ENCODE data around the gene MLPH. TPM values are rescaled to one million over a fixed set of nuclear protein-coding genes. Genes with fewer than 3 reads are reported as not detected.

Gene MLPH
- total and polyA plus RNA-seq, 4 donors, result 1.6 to 25.9 (median 22.3) TPM

DNA sequence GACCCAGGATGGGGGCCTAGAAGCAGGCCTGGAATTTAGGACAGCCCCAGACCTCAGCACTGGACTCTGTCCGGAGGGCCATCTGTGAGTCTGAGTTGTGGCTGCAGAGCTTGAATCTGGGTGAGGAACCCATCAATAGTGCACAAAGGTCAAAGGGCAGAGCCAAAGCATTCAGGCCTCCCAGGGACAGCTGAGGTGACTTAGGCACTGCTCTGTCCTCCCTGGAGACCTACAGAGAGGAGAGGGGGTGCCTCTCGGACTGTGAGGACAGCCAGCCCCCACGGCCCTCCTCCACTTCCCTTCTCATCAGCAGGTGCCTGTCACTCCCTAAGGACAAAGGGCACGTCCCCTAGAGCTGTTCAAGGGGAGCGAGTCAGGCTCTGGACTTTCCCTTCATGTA is 54.2 kb downstream of the MLPH start:
- 45% methylated on average over 5 of the region's 5 CpGs for WGBS
- Histone ChIP-seq H3K4me3 (ENCODE audit: low read depth in 1 of 3, low read length in 3 of 3) (no peak overlapping the region), H3K27me3 (ENCODE audit: control insufficient read depth in 4 of 4, insufficient read depth in 4 of 4, low read length in 3 of 4) (no peaks in the 10 kb centered on the region), H3K9me3 (ENCODE audit: control insufficient read depth in 4 of 4, low read length in 3 of 4) (no peaks in the 10 kb centered on the region), H3K9ac (ENCODE audit: low read depth in 1 of 2, low read length in 2 of 2) (no peak overlapping the region), H3K27ac (ENCODE audit: low read depth in 1 of 2, low read length in 2 of 2) (peak overlapping the region; percentile 34 to 69), H3K36me3 (ENCODE audit: control insufficient read depth in 4 of 4, insufficient read depth in 3 of 4, low read depth in 1 of 4, low read length in 3 of 4) (peaks cover 0 to 4% (median under 1%) of the 10 kb centered on the region in 4 donors), H3K4me1 (ENCODE audit: control insufficient read depth in 4 of 4, insufficient read depth in 4 of 4, low read length in 3 of 4) (peaks cover 11 to 31% (median 22%) of the 10 kb centered on the region in 4 donors)
- DNase-seq (ENCODE audit: low spot score), result no peak
- TF ChIP-seq TAF1 (conservative IDR thresholded peaks at IDR 0.05) (no peak), RAD21 (IDR thresholded peaks at IDR 0.05) (peak in 1 of 2 donors; percentile 31), GABPA (IDR thresholded peaks at IDR 0.05 in 1 of 2, conservative IDR thresholded peaks at IDR 0.05 in 1 of 2) (no peak), NR2F2 (IDR thresholded peaks at IDR 0.05) (peak; percentile 83), YY1 (IDR thresholded peaks at IDR 0.05) (peak; percentile 54), ZBTB33 (IDR thresholded peaks at IDR 0.05) (no peak), HNF4G (IDR thresholded peaks at IDR 0.05) (peak; percentile 76), FOXA1 (IDR thresholded peaks at IDR 0.05) (peak; percentile 11), EGR1 (IDR thresholded peaks at IDR 0.05; ENCODE audit: low read depth in 2 of 2) (no peak), RXRA (IDR thresholded peaks at IDR 0.05) (peak; percentile 92), JUND (IDR thresholded peaks at IDR 0.05) (peak in 1 of 2 donors; percentile 45), HNF4A (conservative IDR thresholded peaks at IDR 0.05) (peak; percentile 89 to 93), SP1 (IDR thresholded peaks at IDR 0.05) (peak; percentile 72)
- TF ChIP-seq, protein P1, sequence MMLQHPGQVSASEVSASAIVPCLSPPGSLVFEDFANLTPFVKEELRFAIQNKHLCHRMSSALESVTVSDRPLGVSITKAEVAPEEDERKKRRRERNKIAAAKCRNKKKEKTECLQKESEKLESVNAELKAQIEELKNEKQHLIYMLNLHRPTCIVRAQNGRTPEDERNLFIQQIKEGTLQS (IDR thresholded peaks at IDR 0.05), result no peak
- TF ChIP-seq, protein P2, sequence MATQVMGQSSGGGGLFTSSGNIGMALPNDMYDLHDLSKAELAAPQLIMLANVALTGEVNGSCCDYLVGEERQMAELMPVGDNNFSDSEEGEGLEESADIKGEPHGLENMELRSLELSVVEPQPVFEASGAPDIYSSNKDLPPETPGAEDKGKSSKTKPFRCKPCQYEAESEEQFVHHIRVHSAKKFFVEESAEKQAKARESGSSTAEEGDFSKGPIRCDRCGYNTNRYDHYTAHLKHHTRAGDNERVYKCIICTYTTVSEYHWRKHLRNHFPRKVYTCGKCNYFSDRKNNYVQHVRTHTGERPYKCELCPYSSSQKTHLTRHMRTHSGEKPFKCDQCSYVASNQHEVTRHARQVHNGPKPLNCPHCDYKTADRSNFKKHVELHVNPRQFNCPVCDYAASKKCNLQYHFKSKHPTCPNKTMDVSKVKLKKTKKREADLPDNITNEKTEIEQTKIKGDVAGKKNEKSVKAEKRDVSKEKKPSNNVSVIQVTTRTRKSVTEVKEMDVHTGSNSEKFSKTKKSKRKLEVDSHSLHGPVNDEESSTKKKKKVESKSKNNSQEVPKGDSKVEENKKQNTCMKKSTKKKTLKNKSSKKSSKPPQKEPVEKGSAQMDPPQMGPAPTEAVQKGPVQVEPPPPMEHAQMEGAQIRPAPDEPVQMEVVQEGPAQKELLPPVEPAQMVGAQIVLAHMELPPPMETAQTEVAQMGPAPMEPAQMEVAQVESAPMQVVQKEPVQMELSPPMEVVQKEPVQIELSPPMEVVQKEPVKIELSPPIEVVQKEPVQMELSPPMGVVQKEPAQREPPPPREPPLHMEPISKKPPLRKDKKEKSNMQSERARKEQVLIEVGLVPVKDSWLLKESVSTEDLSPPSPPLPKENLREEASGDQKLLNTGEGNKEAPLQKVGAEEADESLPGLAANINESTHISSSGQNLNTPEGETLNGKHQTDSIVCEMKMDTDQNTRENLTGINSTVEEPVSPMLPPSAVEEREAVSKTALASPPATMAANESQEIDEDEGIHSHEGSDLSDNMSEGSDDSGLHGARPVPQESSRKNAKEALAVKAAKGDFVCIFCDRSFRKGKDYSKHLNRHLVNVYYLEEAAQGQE (IDR thresholded peaks at IDR 0.05), result peak; percentile 29

- Histone ChIP-seq H3K9me3 (ENCODE audit: control insufficient read depth in 4 of 4, low read length in 3 of 4) (no peaks in the 10 kb centered on the region), H3K36me3 (ENCODE audit: control insufficient read depth in 4 of 4, insufficient read depth in 3 of 4, low read depth in 1 of 4, low read length in 3 of 4) (peaks cover 0 to 4% (median 2%) of the 10 kb centered on the region in 4 donors), H3K9ac (ENCODE audit: low read depth in 1 of 2, low read length in 2 of 2) (no peak overlapping the region), H3K4me3 (ENCODE audit: low read depth in 1 of 3, low read length in 3 of 3) (no peak overlapping the region), H3K27me3 (ENCODE audit: control insufficient read depth in 4 of 4, insufficient read depth in 4 of 4, low read length in 3 of 4) (no peaks in the 10 kb centered on the region), H3K4me1 (ENCODE audit: control insufficient read depth in 4 of 4, insufficient read depth in 4 of 4, low read length in 3 of 4) (peaks cover 11 to 31% (median 25%) of the 10 kb centered on the region in 4 donors), H3K27ac (ENCODE audit: low read depth in 1 of 2, low read length in 2 of 2) (peak overlapping the region in 1 of 2 donors; percentile 69)
- DNase-seq (ENCODE audit: low spot score), result no peak
- 96% methylated on average over 18 of the region's 18 CpGs for WGBS
- TF ChIP-seq CTCF (IDR thresholded peaks at IDR 0.05; ENCODE audit: low read depth, low read length, missing input control), result no peak
- TF ChIP-seq HNF4G (IDR thresholded peaks at IDR 0.05), result no peak
- no peak for TF ChIP-seq TAF1 (conservative IDR thresholded peaks at IDR 0.05)
- TF ChIP-seq ZBTB33 (IDR thresholded peaks at IDR 0.05), result no peak
- no peak for TF ChIP-seq NR2F2 (IDR thresholded peaks at IDR 0.05)
- TF ChIP-seq FOXA2 (IDR thresholded peaks at IDR 0.05), result no peak
- no peak for TF ChIP-seq SP1 (IDR thresholded peaks at IDR 0.05)
- TF ChIP-seq, protein P1 (IDR thresholded peaks at IDR 0.05), result no peak
- no peak for TF ChIP-seq RXRA (IDR thresholded peaks at IDR 0.05)
- TF ChIP-seq JUND (IDR thresholded peaks at IDR 0.05), result no peak
- TF ChIP-seq FOXA1 (IDR thresholded peaks at IDR 0.05), result no peak
These were observed 55.1 kb downstream of the MLPH start for GRCh38 chr2:237542001-237542704.
